Progenitor cell of endocrine pancreas (in vitro differentiated cells): ENCODE results near the gene UBL4A. TPM values are rescaled to one million over a fixed set of nuclear protein-coding genes. Genes with fewer than 3 reads are reported as not detected.

Experiments
- DNase-seq: peaks from one replicate; pipeline ENCODE4 v3.0.0; 2021; ENCODE audit warnings: low spot score; ENCODE audit not compliant: unreplicated experiment
- H3K27ac Mint-ChIP-seq: 2 replicates; pipeline ENCODE4 v1.8.0; 2021; ENCODE audit warnings: mild to moderate bottlenecking, moderate library complexity, mixed read lengths
- H3K27me3 Mint-ChIP-seq: 2 replicates; pipeline ENCODE4 v1.8.0; 2021; ENCODE audit warnings: mixed read lengths
- H3K36me3 Mint-ChIP-seq: 2 replicates; pipeline ENCODE4 v1.8.0; 2022; ENCODE audit warnings: mixed read lengths; ENCODE audit not compliant: insufficient read depth
- H3K4me1 Mint-ChIP-seq: 2 replicates; pipeline ENCODE4 v1.8.0; 2021; ENCODE audit warnings: low read depth, mixed read lengths
- H3K4me3 Mint-ChIP-seq: 2 replicates; pipeline ENCODE4 v1.8.0; 2021; ENCODE audit warnings: low read depth, mild to moderate bottlenecking, moderate library complexity, mixed read lengths
- H3K9me3 Mint-ChIP-seq: 2 replicates; pipeline ENCODE4 v1.8.0; 2021; ENCODE audit warnings: low read depth, mixed read lengths
- total RNA-seq: library from RNA; stranded (reverse); gene quantifications from 2 replicates; pipeline ENCODE4 v1.2.1, GENCODE V29; 2021
- TF ChIP-seq, protein P1 (sequence below): fragments of 200-600 bp; sonication (generic); IDR thresholded peaks from one replicate; pipeline ENCODE4 v1.5.0; 2021; ENCODE audit warnings: antibody characterized with exemption, mild to moderate bottlenecking; ENCODE audit not compliant: unreplicated experiment

Gene UBL4A
- total RNA-seq, 1 donor from 2014 or later, result 20.0 TPM

DNA sequence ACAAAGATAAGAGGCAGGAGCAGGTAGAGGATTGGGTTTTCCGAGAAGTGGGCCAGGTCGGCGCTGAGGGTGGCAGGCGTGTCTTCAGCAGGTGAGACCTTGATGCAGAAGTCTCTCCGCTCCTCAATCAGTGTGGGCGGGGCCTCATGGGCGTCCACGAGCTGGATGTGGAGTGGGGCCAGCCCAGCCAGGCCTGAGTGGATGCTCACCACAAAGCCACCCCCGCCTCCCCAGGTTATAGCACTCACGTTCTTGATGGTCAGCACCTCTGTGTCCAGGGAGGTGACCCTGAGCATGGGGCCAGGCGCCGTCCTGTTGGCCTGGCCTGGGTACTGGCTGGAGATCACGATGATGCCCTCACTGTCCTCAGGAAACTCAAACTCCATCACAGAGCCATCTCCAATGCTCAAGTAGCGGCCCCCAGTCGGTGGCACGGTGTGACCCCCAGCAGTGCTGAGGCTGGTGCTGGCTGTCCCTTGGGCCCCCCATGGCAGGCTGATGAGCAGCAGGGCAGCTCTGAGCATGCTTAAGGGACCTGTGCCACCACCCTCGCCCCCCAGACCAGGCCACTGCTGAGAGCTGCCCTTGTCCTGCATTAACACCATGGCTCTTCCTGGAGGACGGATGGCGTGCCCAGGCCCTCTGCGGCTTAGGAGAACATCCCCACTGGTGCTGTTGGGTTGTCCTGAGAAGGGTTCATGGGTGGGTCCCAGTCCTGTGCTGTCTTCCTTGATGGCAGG lies 2.1 kb upstream of the UBL4A start:
- Mint-ChIP-seq H3K4me1 (peaks cover 3% of the 10 kb centered on the region), H3K36me3 (peaks cover 3% of the 10 kb centered on the region), H3K9me3 (peaks cover 6% of the 10 kb centered on the region), H3K27ac (no peak overlapping the region), H3K4me3 (no peak overlapping the region), H3K27me3 (no peaks in the 10 kb centered on the region)
- TF ChIP-seq, protein P1, sequence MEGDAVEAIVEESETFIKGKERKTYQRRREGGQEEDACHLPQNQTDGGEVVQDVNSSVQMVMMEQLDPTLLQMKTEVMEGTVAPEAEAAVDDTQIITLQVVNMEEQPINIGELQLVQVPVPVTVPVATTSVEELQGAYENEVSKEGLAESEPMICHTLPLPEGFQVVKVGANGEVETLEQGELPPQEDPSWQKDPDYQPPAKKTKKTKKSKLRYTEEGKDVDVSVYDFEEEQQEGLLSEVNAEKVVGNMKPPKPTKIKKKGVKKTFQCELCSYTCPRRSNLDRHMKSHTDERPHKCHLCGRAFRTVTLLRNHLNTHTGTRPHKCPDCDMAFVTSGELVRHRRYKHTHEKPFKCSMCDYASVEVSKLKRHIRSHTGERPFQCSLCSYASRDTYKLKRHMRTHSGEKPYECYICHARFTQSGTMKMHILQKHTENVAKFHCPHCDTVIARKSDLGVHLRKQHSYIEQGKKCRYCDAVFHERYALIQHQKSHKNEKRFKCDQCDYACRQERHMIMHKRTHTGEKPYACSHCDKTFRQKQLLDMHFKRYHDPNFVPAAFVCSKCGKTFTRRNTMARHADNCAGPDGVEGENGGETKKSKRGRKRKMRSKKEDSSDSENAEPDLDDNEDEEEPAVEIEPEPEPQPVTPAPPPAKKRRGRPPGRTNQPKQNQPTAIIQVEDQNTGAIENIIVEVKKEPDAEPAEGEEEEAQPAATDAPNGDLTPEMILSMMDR, result no peak
- DNase-seq, result no peak

DNA sequence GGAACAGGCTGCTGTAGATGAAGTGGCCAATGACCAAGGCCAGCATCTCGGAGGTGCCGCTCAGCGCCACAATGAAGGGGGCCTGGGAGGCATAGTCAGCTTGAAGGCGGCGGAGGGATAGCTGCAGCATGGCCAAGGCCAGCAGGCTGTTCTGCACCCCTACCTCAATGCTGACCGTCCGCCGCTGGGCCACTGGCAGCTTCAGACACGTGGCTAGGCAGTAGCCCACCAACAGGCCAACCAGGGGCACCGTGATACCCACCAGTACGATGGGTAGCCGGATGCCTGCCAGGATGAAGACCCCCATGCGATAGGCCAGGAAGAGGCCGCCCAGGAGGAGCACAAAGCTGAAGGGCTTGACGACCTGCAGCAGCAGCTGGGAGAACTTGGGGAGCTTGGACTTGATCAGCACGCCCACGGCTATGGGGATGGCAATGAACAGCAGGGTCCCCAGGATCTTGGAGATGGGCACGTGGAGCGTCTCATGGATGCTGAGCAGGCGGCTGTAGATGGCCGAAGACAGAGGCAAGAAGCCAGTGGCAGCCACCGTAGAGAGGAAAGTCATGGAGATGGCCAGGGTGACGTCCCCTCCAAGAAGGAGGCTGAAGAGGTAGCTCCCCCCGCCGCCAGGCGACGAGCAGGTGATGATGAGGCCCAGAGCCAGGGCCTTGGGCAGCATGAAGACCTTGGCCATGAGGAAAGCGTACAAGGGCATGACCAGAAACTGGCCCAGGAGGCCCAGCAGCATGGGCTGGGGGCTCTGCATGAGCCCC lies 1.3 kb upstream of the UBL4A start:
- no peak for DNase-seq
- H3K27ac Mint-ChIP-seq, result no peak overlapping the region
- TF ChIP-seq, protein P1, result no peak
- H3K36me3 Mint-ChIP-seq, result peaks cover 3% of the 10 kb centered on the region
- no peaks in the 10 kb centered on the region for H3K27me3 Mint-ChIP-seq
- H3K4me3 Mint-ChIP-seq, result peak overlapping the region; percentile 73
- H3K4me1 Mint-ChIP-seq, result peaks cover 3% of the 10 kb centered on the region
- H3K9me3 Mint-ChIP-seq, result peaks cover 4% of the 10 kb centered on the region

DNA sequence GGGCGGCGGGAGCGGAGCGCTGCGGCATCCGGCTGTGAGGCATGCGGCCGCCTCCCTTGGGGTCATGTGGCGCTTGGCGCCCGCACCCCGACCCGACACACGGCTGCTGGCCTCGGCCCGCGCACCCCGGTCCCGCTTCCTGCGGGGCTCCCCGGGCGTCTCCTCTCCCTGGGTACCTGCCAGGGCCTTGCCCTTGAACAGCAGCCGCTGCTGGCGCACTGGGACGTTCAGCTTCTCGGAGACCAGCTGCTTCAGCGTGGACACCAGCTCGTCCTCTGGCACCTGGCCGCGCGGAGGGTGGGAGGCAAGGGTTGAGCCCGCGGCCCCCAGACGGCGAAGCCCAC lies 391 bp downstream of the UBL4A start:
- Mint-ChIP-seq H3K27ac (no peak overlapping the region), H3K4me1 (peaks cover 3% of the 10 kb centered on the region), H3K9me3 (peaks cover 3% of the 10 kb centered on the region), H3K4me3 (peak overlapping the region; percentile 40), H3K27me3 (no peaks in the 10 kb centered on the region), H3K36me3 (peaks cover 3% of the 10 kb centered on the region)
- no peak for DNase-seq
- TF ChIP-seq, protein P1, result no peak

DNA sequence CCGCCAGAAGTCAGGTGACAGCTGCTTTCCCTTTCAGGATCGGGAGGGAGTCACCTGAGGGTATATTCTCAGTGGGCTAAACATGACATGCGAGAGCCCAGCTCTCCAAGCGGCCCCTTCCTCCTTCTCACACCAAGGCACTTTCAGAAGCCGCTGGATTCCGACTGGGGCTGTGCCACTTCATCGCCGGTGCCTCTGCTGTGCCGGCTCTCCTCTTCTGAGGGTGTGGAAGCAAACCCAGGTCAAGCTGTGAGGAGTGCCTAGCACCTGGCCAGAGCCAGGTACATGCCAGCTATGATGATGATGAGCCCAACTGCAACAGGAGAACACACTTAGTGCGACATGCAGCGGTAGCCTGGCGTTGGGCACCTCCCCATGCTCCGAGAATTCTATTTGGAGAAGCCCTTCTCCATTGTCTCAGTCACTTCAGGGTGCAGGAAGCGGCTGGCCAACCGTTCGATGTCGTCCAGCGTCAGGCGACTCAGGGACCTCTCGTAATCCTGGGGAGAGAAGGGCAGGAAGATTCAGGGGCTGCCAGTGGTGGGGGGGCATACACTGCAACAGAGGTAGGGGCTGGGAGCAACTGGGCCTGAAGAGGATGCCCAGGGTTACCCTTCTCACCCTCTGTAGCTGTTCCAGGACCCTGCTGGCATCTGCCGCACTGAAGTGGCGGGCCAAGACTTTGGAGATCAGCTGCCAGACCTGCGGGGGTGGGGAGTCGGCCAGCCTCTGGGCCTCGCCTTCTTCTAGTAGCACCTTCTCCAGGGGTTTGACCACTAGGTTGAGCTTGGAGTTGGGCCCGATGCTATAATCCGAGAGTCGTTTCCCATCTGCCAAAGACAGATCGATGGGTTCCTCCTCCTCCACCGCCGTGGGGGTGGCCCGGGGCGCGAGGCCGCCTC lies 1.0 kb downstream of the UBL4A start:
- H3K36me3 Mint-ChIP-seq, result peaks cover 3% of the 10 kb centered on the region
- H3K9me3 Mint-ChIP-seq, result peaks cover 3% of the 10 kb centered on the region
- peaks cover 3% of the 10 kb centered on the region for H3K4me1 Mint-ChIP-seq
- no peak for DNase-seq
- TF ChIP-seq, protein P1, result no peak
- no peaks in the 10 kb centered on the region for H3K27me3 Mint-ChIP-seq
- no peak overlapping the region for H3K27ac Mint-ChIP-seq
- H3K4me3 Mint-ChIP-seq, result peak overlapping the region; percentile 62
